ENCODE results near the gene DNMT1.
"Not testable (repeated sequence)": the region's sequence is repeated elsewhere in the genome, so short reads cannot be mapped to it uniquely, and the experiment has no call there.

Gene DNMT1

DNA sequence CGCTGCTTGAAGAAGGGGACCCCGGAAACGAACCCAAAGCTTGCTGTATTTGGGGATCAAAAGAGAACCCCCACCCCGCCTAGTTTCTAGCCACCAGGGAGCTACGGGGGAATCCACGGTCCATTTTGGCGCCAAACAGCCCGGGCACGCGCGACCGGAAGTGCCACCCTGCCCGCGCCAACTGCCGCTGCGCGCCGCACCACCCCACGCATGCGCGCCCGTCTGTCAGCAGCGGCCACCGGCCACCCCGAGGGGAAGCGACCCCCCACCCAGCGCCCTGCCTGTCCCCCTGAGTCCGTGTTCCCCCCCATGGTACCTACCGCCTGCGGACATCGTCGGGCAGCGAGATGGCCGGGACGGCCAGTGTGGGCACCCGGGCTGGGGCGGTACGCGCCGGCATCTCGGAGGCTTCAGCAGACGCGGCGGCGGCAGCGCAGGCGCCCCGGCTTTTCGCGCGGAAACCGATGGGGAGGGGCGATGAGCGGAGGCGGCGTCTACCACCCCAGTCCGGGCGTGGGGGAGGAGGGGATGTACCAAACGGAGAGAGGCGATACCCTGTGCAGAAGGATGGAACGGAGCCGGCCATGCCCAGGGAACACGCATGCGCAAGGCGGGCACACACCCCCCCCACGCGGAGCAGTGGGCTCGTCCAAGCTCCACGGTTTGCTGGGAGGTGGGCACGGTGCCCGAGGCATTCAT lies at the start of gene DNMT1:
TSS of gene DNMT1 (minus strand) at position 454 of the 699 bp plus-strand sequence. CDS start at position 400, 54 bp downstream.
- no peaks in the 10 kb centered on the region for H3K9me3 ChIP-seq
- peak within 1 kb of the TSS; percentile 82 to 84 for H3K4me3 ChIP-seq
- DNase-seq, result peak; percentile 94 to 96
- H3K36me3 ChIP-seq, result no peaks in the 10 kb centered on the region
- H3K27ac ChIP-seq, result peak within 1 kb of the TSS; percentile 81 to 87
- intact Hi-C loops (cut with DNase I; ENCODE audit: low total_unique reads), result loop anchor here (10.0 kb wide), 1 partner anchor 90 kb away; the partner anchor contains the start of genes ANGPTL6 and PPAN
- peaks cover 0 to 22% (median 13%) of the 10 kb centered on the region in 4 donors for H3K4me1 ChIP-seq
- no peak for TF ChIP-seq CTCF (IDR thresholded peaks at IDR 0.05)
- H3K27me3 ChIP-seq, result no peaks in the 10 kb centered on the region

- no peaks in the 10 kb centered on the region for H3K36me3 ChIP-seq
- H3K27ac ChIP-seq, result no peak overlapping the region
- no peak overlapping the region for H3K4me3 ChIP-seq
- no peak for TF ChIP-seq CTCF (IDR thresholded peaks at IDR 0.05)
- no peaks in the 10 kb centered on the region for H3K27me3 ChIP-seq
- DNase-seq, result no peak
- intact Hi-C loops (cut with DNase I; ENCODE audit: low total_unique reads), result no loop called here
- no peaks in the 10 kb centered on the region for H3K4me1 ChIP-seq
- no peaks in the 10 kb centered on the region for H3K9me3 ChIP-seq
These were observed 48.9 kb upstream of the DNMT1 start for GRCh38 chr19:10243606-10244005.

- H3K4me3 ChIP-seq; H3K27ac ChIP-seq; H3K27me3 ChIP-seq; H3K9me3 ChIP-seq; H3K36me3 ChIP-seq; H3K4me1 ChIP-seq; DNase-seq; intact Hi-C loops (cut with DNase I; ENCODE audit: low total_unique reads): not testable (repeated sequence)
These were observed 47.2 kb upstream of the DNMT1 start for GRCh38 chr19:10241826-10242449.

- no peak overlapping the region for H3K4me3 ChIP-seq
These were observed 43.5 kb upstream of the DNMT1 start for GRCh38 chr19:10238172-10238783.

DNA sequence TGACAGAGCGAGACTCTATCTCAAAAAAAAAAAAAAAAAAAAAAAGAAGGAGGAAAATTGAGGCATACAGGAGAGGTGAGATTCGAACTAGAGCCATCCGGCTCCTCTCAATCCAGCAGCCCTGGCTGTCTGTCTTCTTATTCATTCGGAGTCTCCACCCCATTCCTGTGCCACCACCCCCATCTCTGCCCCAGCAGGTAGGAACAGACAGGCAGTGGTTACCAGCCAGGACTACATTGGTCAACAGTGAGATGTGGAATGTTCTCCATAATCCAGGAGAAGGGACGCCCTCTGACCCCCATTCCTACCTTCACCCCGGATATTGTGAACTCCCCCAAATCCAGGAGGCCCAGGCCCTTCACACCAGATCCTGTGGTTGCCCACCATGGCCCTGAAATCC lies 42.9 kb upstream of the DNMT1 start:
- Histone ChIP-seq H3K27ac (no peak overlapping the region), H3K4me1 (no peaks in the 10 kb centered on the region), H3K4me3 (no peak overlapping the region), H3K27me3 (no peaks in the 10 kb centered on the region), H3K36me3 (no peaks in the 10 kb centered on the region), H3K9me3 (no peaks in the 10 kb centered on the region)
- no peak for DNase-seq
- intact Hi-C loops (cut with DNase I; ENCODE audit: low total_unique reads), result no loop called here
- TF ChIP-seq CTCF (IDR thresholded peaks at IDR 0.05), result no peak

More at GRCh38 chr19:10238172-10238783, 43.5 kb upstream of the DNMT1 start:
- Histone ChIP-seq H3K4me1 (no peaks in the 10 kb centered on the region), H3K9me3 (no peaks in the 10 kb centered on the region), H3K27me3 (no peaks in the 10 kb centered on the region), H3K36me3 (no peaks in the 10 kb centered on the region), H3K27ac (no peak overlapping the region)
- TF ChIP-seq CTCF (IDR thresholded peaks at IDR 0.05), result no peak
- peak in 1 of 2 donors; percentile 38 for DNase-seq
- intact Hi-C loops (cut with DNase I; ENCODE audit: low total_unique reads), result no loop called here

- intact Hi-C loops (cut with DNase I; ENCODE audit: low total_unique reads); H3K4me3 ChIP-seq; H3K27ac ChIP-seq; H3K27me3 ChIP-seq; H3K9me3 ChIP-seq; H3K36me3 ChIP-seq; DNase-seq: not testable (repeated sequence)
- H3K4me1 ChIP-seq, result peaks cover 0 to 13% (median 9%) of the 10 kb centered on the region in 4 donors
These were observed 40.7 kb upstream of the DNMT1 start for GRCh38 chr19:10235409-10235808.

All from tibial artery (tissue), 4 donors.